Measurements from ENCODE around the gene STK32A. TPM values are rescaled to one million over a fixed set of nuclear protein-coding genes. Genes with fewer than 3 reads are reported as not detected.

Gene STK32A
- total RNA-seq, 1 donor from 2014 or later, result 5.3 TPM

- Mint-ChIP-seq H3K36me3 (peaks cover 9% of the 10 kb centered on the region), H3K27ac (no peak overlapping the region), H3K4me3 (no peak overlapping the region), H3K4me1 (ENCODE audit: unreplicated experiment) (no peaks in the 10 kb centered on the region), H3K27me3 (no peaks in the 10 kb centered on the region), H3K9me3 (no peaks in the 10 kb centered on the region)
- no peak for TF ChIP-seq CTCF (conservative IDR thresholded peaks at IDR 0.05)
- DNase-seq (ENCODE audit: extremely low spot score, unreplicated experiment), result no peak
Observed at GRCh38 chr5:147407094-147407681, 172.4 kb downstream of the STK32A start.

DNA sequence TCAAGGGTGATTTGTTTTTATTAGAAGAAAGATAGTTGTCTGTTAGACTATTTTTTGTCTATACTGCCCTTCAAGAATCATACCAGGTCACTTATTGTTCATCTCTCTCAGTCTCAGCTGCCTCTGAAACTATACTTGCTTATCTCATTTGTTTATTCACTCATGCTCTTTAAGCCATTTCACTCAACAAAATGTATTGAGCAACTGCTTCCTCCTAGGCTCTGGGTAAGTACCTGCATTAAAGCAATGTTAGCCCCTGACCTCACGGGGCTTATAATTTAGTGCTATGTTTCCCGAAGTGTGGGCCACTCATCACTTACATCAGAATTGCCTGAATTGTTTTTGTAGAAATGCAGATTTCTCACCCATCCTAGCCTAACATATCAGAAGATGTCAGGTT lies 174.2 kb downstream of the STK32A start:
- H3K4me3 Mint-ChIP-seq, result no peak overlapping the region
- no peaks in the 10 kb centered on the region for H3K9me3 Mint-ChIP-seq
- peaks cover 4% of the 10 kb centered on the region for H3K4me1 Mint-ChIP-seq (ENCODE audit: unreplicated experiment)
- H3K36me3 Mint-ChIP-seq, result peaks cover 10% of the 10 kb centered on the region
- no peak for TF ChIP-seq CTCF (conservative IDR thresholded peaks at IDR 0.05)
- no peak overlapping the region for H3K27ac Mint-ChIP-seq
- no peak for DNase-seq (ENCODE audit: extremely low spot score, unreplicated experiment)
- H3K27me3 Mint-ChIP-seq, result no peaks in the 10 kb centered on the region

GRCh38 chr5:147410496-147411358 lies 175.9 kb downstream of the STK32A start:
- Mint-ChIP-seq H3K36me3 (peaks cover 19% of the 10 kb centered on the region), H3K27ac (no peak overlapping the region), H3K4me1 (ENCODE audit: unreplicated experiment) (peaks cover 8% of the 10 kb centered on the region), H3K27me3 (no peaks in the 10 kb centered on the region), H3K9me3 (no peaks in the 10 kb centered on the region), H3K4me3 (no peak overlapping the region)
- no peak for DNase-seq (ENCODE audit: extremely low spot score, unreplicated experiment)
- TF ChIP-seq CTCF (conservative IDR thresholded peaks at IDR 0.05), result no peak

GRCh38 chr5:147411359-147412319 lies 176.8 kb downstream of the STK32A start:
- no peaks in the 10 kb centered on the region for H3K9me3 Mint-ChIP-seq
- DNase-seq (ENCODE audit: extremely low spot score, unreplicated experiment), result no peak
- H3K36me3 Mint-ChIP-seq, result peaks cover 19% of the 10 kb centered on the region
- H3K4me1 Mint-ChIP-seq (ENCODE audit: unreplicated experiment), result peaks cover 8% of the 10 kb centered on the region
- no peak overlapping the region for H3K27ac Mint-ChIP-seq
- no peak for TF ChIP-seq CTCF (conservative IDR thresholded peaks at IDR 0.05)
- no peaks in the 10 kb centered on the region for H3K27me3 Mint-ChIP-seq
- no peak overlapping the region for H3K4me3 Mint-ChIP-seq

DNA sequence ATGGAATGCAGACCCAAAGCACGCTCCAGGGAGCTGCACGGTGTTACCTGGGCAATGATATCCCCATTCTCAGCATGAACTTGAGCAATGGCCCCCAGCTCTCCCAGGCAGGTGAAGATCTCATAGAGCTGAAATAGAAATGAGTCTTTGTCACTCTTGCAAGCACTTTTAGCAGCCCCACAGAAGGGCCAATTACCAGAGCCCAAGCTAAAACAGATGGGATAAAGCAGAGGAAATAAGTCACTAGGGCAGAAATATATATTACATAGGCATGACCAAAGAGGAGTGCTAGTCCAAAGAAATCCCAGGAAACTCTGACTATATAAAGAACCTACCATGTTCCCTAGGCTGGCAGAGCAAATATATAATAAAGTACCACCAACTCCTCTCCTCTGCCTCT lies 177.7 kb downstream of the STK32A start:
- no peak overlapping the region for H3K27ac Mint-ChIP-seq

More for the DNA sequence above, 177.7 kb downstream of the STK32A start:
- no peak overlapping the region for H3K4me3 Mint-ChIP-seq
- H3K4me1 Mint-ChIP-seq (ENCODE audit: unreplicated experiment), result peaks cover 16% of the 10 kb centered on the region
- no peaks in the 10 kb centered on the region for H3K9me3 Mint-ChIP-seq
- H3K27me3 Mint-ChIP-seq, result no peaks in the 10 kb centered on the region
- no peak for DNase-seq (ENCODE audit: extremely low spot score, unreplicated experiment)
- no peak for TF ChIP-seq CTCF (conservative IDR thresholded peaks at IDR 0.05)
- peaks cover 19% of the 10 kb centered on the region for H3K36me3 Mint-ChIP-seq
